Inflammatory macrophage treated with lipopolysaccharide for 4 hours (primary cell): ENCODE results near the gene NFU1.
"Not testable (repeated sequence)": the region's sequence is repeated elsewhere in the genome, so short reads cannot be mapped to it uniquely, and the experiment has no call there.

Experiments used
- DNase-seq: peaks from one replicate; pipeline ENCODE4 v3.0.0-alpha.2; 2020

Gene NFU1

DNA sequence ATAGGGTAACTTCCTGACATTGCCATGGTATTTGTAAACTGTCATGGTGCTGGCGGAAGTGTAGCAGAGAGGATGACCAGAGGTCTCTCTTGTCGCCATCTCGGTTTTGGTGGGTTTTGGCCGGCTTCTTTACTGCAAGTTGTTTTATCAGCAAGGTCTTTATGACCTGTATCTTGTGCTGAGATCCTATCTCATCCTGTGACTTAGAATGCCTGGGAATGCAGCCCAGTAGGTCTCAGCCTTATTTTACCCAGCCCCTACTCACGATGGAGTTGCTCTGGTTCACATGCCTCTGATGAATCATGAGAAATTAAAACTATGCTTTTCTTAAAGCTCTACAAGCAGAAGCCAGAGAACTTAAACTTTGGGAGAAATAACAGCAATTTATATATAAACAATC, 12.7 kb upstream of the NFU1 start:
- DNase-seq, result no peak

DNA sequence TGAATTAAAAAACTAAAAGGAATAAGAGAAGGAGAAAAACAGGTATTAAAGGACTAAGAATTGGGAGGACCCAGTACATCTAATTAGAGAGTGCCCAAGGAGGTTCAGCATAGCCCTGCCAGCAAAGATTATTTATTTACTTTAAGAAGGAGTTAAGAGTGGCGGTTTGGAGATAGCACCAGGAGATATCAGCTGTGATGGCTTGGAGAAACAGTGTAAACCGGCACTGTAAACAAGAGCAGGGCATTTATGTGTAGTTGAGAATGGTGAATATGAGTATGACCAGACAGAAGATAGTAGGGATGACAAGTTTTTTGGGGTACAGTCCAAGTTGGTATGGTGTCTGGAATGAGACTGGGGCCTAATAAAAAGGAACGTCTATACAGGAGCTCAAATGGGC, 6.4 kb upstream of the NFU1 start:
- DNase-seq, result not testable (repeated sequence)

DNA sequence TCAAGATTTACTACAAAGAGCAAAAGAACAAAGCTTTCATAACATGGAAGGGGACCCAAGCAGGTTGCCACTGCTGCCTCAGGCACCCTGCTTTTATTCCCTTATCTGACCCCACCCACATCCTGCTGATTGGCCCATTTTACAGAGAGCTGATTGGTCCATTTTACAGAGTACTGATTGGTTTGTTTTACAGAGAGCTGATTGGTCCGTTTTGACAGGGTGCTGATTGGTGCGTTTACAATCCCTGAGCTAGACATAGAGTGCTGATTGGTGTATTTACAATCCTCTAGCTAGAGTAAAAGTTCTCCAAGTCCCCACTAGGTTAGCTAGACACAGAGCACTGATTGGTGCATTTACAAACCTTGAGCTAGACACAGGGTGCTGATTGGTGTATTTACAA, 2.3 kb upstream of the NFU1 start:
- DNase-seq, result not testable (repeated sequence)

DNA sequence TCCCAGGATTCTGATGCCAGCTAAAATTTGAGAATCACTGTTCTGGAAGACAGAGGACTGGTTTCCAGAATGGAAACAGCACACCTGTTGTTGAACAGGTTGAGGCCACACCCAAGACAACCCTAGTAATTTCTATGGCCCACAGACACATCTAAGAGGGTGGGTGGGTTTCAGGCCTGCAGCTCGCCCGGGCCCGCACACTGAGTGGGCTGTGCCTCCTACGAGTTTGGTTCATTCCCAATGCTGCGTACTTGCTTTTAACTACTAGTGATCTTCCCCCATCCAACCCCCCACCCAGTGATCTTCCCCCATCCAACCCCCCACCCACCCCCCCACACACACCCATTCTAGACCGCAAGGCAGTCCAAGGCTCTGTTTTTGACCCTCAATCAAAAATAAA, 1.3 kb upstream of the NFU1 start:
- no peak for DNase-seq

DNA sequence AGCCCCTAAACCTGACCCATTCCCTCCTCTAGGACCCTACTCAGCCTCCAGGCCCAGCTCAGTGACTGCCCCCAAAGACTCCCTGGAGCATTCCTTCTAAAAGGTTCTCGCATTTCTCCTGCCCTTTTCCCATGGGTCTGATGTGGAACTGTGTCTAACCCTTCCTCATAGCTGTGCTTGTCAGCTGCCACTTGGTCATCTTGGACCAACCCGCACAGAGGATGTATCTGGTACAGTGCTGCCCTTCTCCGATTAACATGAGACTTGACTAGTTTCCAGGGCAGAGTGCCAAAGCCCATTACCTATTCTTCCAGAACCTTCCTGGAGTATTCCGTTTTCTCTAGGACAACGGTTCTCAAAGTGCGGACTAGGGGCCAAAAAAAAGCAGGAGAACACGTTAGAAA, 518 bp upstream of the NFU1 start:
- DNase-seq, result peak; percentile 52

DNA sequence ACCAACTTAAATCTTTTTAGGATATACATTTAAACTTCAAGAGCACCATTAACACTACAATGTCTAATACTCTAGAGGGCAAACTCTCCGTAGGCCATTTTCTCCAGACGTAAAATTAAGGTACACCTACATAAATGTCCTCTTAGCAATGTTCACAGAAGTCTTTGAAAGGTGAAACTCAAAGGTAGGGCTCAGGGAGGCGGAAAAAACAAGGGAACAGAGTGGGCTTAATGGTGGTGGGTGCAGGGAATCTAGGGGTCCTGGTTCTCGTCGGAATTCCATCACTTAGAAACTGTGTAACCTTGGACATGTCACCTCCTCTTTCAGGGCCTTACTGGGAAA, 668 bp downstream of the NFU1 start:
- no peak for DNase-seq

DNA sequence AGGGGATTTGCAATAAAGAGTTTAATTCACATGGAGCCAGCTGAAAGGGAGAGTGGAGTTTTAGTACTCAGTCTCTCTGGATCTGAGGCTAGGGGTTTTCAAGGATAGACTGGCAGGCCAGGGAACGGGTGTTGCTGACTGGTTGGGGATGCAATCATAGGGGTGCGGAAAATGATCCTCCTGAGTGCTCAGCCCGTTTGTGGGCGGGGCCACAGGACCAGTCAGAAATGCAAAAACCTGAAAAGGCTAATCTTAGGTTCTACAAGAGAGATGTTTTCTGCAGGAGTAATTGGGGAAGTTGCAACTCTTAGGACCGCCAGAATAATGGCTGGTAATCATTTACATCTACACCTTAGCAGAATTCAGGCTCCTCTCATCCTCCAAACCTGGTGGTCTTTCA, 2.5 kb downstream of the NFU1 start:
- DNase-seq, result no peak

DNA sequence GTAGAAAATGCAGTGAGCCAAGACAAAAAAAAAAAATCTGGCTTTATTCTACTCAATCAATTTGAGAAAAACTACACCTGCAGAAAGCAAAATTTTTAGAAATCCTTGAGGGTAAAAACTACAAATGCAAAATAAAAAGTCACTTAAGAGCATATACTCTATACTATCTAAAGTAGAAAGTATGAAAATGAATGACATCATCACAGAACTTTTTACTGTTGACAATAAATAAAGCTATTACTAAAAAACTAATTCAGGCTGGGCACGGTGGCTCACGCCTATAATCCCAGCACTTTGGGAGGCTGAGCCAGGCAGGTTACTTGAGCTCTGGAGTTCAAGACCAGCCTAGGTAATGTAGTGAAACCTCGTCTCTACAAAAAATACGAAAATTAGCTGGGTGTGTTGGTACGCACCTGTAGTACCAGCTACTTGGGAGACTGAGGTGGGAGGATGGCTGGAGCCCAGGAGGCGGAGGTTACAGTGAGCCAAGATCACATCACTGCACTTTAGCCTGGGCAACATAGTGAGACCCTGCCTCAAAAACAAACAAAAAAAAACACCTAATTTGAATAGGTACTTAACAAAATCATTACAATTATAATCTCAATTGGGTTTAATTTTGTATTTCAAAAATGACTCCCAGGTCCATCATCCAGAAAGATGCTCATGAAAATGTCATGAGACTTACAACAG, 7.6 kb downstream of the NFU1 start:
- no peak for DNase-seq

DNA sequence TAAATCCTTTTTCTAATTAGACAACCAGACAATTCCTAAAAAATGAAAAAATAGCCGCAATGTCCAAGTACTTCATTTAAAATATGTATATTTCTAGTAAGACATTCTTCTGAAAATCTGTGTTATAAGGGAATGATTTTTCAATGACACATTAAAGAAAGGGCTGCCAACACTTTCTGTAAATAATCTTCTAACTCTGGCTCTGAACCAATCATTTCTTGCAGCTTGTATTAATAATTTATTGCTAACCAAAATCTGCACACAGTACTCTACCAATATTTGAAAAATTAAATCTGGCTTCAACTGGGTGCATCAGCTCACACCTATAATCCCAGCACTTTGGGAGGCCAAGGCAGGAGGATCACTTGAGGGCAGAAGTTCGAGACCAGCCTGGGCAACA, 8.3 kb downstream of the NFU1 start:
- DNase-seq, result no peak

DNA sequence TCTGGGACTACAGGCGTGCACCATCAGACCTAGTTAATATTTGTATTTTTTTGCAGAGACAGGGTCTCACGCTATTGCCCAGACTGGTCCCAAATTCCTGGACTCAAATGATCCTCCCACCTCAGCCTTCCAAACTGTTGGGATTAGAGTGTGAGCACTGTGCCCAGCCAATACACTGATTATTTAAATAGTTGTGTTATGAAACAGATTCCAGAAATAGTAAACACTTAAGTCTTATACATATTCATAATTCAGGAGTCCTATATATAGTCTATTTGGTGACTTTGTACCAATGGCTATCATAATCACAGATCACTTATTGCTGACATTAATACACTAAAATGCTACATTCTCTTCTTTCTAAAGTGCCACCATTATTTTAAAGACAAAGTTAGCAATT, 12.8 kb downstream of the NFU1 start:
- no peak for DNase-seq

DNA sequence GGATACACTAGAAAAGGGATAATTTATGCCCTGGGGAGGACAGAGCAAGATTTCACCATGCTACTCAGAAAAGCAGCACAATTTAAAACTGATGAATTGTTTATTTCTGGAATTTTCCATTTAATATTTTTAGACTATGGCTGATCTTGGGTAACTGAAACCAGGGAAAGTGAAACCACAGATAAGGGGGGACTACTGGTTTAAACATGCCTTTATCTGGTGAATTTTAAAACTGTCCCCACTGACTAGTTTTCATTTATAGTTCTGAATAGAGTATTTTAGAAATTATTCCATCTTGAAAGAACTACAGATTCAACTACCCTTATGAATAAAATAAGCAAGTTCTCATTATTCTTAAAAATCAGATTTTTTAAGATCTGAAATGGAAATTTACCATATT, 15.0 kb downstream of the NFU1 start:
- no peak for DNase-seq

DNA sequence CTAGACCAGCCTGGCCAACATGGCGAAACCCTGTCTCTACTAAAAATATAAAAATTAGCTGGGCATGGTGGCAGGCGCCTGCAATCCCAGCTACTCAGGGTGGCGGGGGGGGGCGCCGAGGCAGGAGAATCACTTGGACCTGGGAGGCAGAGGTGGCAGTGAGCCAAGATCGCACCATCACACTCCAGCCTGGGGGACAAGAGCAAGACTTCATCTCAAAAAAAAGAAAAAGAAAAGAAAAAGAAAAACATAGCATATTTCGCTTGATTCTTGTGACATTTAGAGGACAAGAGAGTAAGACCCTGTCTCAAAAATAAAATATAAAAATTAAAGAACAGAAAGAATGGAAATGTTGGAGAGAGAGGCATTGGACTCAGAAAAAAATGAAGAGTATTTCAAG, 18.1 kb downstream of the NFU1 start:
- not testable (repeated sequence) for DNase-seq

DNA sequence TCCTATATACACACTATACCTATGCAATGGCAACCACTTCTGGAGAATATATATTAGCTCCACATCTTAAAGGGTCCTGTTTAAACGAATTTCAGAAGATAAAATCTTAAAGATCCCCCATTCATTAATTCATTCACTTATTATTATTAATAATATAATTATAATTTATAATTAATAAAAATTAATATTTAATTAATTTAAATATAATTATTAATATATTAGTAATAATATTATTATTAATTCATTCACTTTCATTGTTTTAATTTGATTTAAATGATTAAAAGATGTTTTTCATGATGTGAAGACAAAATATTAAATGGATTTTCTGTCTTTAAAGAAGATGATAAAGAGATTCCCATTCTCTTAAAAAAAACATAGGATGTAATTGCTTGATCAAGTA, 21.1 kb downstream of the NFU1 start:
- DNase-seq, result no peak

DNA sequence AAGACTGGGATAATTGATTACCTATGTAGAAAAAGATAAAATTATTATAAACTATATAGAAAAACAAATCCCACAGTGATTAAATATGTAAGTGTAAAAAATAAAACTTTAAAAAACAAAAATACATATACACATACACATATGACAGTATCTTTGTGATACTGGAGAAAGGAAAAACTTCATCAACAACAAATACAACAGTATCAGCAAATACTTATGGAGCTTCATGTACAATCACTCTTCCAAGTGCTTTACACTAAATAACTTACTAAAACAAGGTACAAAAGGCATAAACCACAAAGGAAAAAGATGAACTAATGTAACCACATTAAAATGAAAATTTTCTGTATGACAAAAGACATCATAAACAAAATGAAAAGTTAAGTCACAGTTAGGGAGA, 26.1 kb downstream of the NFU1 start:
- no peak for DNase-seq

DNA sequence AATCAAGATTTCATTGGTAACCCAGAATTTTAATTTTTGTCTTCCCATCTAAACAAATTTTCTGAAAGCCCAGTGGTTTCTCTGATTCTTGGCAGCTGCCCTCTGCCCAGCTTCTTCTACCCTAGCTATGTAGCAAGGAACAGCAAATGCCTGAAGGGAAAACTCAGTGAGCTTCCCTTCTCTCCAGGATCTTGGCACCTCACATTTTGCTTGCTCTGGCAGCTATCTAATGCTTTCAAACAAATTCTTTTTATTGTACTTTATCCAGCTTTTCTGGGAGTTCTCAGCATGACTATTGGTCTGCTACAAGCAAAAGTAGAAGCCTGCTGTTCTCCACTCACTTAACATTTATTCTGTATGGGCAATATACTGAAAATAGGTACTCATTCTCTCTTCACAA, 31.9 kb downstream of the NFU1 start:
- no peak for DNase-seq

DNA sequence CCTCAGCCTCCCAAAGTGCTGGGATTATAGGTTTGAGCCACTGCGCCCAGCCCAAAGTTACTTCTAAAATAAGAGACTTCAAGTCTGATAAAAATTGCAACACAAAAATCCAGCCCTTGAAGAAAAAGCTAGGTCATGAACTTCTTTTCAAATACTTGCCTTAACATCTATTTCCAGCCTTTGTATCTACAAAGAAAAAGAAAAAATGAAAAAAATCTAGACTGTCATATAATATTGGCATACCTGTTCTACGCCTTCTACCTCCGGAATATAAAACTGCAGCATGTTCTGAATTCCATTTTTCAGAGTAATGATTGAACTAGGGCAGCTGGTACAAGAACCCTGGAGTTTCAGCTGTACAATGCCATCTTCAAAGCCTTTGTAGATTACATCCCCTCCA, 37.1 kb downstream of the NFU1 start:
- no peak for DNase-seq

DNA sequence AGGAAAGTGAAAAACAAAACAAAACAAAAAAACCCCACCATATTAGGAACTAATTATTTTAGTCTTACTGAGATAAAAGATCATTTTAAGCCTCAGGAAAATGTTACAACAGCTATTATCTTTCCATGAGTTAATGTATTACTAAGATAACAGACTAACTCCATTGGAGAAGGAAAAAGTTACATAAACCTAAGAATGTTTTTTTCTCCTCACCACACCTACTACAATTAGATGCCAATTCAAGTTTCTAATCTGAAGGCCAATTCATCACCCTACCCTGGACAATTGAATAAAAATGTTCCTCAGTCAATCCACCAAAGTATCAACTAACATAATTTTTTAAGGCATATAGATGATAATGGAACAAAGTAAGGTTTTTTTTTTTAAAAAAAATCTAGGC, 40.0 kb downstream of the NFU1 start:
- DNase-seq, result no peak

DNA sequence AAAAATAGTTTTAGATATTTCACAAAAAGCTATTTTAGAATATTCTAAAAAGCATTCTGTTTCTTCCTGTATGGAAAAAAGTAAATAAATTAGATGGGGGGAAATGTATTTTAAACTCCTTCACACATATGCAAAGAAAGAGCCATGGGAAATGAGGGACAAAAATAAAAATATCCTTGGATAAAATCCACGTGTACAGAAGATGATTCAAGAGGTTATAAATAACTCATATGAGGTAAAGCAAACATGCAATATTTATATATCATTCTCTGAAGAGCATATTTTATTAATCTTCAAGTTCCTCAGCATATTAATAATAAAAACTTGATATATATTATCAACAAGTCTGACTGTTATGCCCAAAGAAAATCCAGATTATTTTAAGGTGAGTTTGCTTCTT, 41.4 kb downstream of the NFU1 start:
- no peak for DNase-seq

DNA sequence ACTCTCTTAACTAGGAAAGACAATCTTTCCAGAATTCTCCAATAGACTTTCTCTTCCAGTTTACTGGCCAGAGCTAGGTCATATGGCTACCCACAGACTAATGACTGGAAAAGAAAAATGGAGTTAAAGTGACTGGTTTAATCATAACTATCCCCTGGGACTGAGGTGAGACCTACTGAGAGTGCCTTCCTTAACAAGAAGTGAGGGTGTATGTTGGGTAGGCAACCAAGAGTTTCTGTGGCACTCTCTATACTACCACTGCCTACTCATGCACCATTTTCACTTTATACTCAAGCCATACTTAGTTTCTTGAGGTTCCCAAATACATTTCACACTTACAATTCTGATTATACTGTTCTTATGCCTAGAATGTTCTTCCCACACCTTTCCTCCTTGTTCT, 43.3 kb downstream of the NFU1 start:
- DNase-seq, result no peak

DNA sequence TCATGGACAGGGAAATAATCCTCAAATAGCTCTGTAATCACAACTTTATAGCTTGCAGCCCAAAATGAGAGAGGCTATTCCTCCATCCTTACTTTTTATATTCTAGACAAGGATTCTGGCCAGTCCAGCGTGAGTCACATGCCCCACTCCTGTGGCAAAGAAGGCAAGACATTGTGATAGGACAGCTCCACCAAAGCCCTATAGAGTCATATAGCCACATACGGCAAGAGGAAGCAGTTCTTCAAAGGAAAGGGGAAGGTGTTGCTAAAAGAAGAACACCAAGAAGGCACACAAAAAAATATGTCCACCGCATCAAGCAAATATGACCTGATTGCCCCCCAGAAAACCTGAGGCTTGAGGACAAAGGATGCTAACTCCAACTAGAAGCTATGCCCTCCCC, 46.8 kb downstream of the NFU1 start:
- DNase-seq, result peak; percentile 68

DNA sequence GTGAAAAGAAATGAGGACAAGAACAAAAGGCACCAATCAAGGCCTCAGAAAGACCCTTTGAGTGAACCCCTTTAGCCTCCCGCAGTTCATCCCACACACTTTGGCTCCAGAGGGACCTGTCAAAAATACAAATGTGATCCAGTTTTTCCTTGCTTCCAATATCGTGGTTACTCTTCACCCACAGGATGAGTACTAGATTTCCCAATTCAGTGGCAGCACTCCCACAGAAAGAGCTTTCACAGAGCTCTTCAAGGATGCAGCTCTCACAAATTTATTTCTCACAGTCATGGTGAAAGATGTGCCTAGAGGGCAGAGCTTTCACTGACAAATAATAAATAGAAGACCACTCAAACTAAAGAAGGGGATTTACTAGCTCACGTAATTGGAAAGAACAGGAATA, 47.2 kb downstream of the NFU1 start:
- DNase-seq, result no peak

DNA sequence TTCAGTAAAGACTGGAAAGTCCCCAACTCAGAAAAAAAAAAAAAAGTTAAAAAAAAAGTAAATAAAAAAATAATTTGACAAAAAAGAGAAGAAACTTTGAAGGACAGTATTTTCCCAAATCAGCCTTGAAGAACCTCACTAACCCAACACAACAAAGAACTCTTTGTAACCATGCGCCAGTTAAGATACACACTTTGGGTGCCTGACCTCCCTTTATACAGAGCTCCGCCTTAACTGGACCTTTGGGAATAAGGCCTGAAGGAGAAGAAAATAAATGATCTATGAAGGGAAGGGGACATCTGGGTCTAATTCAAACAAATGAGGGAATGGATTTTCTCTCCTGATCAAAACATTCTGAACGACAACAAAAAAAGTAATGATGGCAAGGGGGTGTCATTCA, 48.0 kb downstream of the NFU1 start:
- DNase-seq, result no peak

DNA sequence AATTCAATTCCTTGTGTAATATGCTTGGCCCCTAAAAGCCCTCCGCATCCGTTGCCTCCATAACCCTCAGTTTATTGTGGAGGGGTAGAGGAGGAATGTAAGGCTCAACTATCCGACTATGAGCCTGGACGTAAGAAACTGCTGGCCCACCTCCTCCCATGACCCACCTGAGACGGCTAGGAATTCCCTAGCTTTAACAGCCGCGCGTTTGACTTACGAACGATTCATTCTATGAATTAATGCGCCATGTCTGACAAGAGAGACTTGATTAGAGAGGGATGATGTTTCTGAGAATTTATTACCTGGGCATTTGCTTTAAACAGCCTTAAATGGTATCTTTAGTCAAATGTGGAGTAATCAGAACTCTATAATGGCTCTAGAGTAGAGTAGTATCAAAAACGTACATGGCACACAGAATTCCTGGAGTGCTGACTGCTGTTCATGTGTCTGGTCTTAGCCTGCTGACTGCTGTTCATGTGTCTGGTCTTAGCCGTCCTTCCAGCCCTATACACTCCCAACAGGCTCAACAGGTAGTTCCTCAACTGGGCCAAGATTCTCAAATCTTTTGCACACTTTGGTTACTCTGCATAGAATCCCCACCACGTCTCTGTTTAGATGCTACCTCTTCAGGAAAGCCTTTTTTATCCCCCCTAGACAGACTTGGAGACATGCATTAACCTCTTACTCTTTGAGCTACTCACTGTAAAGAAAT, 49.3 kb downstream of the NFU1 start:
- no peak for DNase-seq

DNA sequence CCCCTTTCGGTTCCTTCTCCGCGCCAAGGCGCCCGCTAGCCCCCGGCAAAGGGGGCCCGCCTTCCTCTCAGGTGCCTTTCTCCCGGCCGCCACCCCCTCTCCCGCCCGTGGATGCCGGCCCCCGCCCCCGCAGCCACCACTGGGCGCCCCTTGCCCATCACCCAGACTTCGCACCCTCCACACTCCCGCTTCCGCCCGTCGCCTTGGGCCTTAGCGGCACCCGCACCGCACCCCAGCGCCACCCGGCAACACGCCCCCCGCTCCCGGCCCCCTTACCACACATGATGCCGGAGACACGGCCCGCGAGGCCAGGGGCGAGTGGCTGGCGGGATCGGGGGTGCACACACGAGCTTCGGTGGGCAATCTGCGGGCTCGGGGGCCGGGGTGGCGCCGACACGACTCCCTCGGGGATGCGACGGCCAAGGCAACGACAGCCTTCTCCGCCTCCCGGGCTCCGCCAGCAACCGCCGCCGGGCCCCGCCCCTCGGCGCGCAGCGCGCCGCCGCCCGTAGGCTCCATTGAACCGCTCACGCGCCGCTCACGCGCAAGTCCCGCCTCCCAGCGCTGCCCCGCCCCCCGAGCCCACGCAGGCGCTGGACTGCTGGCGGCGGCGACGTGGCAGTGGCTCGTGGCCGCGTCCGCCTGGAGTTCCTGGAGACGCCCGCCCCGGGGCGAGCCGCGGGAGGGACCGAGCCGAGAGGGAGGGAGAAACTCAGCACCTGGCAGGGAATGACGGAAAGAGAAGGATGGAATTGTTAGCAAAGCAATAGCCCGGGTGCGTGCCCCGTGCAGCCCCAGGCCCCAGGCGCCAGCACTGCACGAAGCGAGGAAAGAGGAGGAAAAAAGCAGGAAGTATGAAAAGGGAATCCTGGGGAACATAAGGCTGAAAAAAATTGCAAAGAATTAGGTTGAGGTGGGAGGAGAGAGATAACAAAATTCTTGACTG, 50.2 kb downstream of the NFU1 start, which contains the start of gene GFPT1:
Gene GFPT1, minus strand, starts transcription at position 439 of the 946 bp plus-strand sequence. Its CDS starts 156 bp downstream, at position 283.
- DNase-seq, result peak; percentile 95
